ENCODE data around the gene GTPBP3. TPM values are rescaled to one million over a fixed set of nuclear protein-coding genes. Genes with fewer than 3 reads are reported as not detected.

GTPBP3 gene
- total RNA-seq, 1 donor: 10.9 TPM

DNA sequence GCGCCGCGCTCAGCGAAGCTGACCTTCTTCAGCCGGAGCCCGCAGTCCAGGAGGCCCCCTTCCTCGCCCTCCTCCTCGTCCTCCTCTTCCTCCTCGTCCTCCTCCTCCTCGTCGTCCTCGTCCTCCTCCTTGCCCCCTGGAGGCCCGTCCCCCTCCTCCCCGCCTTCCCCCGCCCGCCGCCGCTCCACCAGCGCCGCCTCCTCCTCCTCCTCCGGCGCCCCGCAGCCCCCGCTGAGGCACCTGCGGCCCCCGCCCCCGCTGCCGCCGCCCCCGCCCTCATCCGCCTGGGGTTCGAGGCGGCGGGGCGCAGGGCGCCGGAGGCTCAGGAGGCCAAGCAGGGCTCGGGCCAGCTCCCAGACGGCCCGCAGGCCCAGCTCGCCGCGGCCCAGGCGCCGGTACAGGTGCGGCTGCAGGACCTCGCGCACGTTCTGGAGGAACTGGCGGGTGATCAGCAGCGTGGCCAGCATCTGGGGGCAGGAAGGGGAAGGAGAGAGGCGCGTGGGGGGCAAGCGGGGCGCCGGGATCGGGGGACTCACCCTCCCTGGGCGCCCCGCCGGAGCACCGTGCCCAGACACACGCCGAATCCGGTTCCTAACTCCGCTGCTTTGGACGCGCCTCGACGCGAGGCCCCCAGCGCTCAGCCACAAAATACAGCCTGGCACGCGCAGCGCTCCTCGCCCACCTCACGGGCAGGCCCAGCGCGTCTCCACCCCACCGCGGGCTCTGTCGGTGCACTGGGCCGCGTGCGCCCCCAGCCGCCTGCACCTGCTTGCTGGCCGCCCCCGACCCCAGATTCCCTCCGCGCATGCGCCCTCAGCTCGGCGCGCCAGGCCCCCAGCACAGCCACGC is 8.6 kb upstream of the GTPBP3 start:
- no peaks in the 10 kb centered on the region for H3K9me3 ChIP-seq (ENCODE audit: low read depth, low read length)
- H2AFZ ChIP-seq (ENCODE audit: low read length): no peak overlapping the region
- H3K4me3 ChIP-seq (ENCODE audit: insufficient read depth, low read length): no peak overlapping the region
- H3K4me1 ChIP-seq (ENCODE audit: insufficient read depth, low read length): peaks cover 11% of the 10 kb centered on the region
- TF ChIP-seq, protein P1, sequence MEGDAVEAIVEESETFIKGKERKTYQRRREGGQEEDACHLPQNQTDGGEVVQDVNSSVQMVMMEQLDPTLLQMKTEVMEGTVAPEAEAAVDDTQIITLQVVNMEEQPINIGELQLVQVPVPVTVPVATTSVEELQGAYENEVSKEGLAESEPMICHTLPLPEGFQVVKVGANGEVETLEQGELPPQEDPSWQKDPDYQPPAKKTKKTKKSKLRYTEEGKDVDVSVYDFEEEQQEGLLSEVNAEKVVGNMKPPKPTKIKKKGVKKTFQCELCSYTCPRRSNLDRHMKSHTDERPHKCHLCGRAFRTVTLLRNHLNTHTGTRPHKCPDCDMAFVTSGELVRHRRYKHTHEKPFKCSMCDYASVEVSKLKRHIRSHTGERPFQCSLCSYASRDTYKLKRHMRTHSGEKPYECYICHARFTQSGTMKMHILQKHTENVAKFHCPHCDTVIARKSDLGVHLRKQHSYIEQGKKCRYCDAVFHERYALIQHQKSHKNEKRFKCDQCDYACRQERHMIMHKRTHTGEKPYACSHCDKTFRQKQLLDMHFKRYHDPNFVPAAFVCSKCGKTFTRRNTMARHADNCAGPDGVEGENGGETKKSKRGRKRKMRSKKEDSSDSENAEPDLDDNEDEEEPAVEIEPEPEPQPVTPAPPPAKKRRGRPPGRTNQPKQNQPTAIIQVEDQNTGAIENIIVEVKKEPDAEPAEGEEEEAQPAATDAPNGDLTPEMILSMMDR (IDR thresholded peaks at IDR 0.05; ENCODE audit: extremely low read depth, low read depth, low read length): no peak
- H4K20me1 ChIP-seq (ENCODE audit: insufficient read depth, low read length): no peaks in the 10 kb centered on the region
- peak; percentile 76 for DNase-seq (ENCODE audit: insufficient read length, low spot score, missing footprints)
- H3K4me2 ChIP-seq (ENCODE audit: insufficient read depth, low read length): no peak overlapping the region
- H3K36me3 ChIP-seq (ENCODE audit: insufficient read depth, low read length): no peaks in the 10 kb centered on the region
- no peak overlapping the region for H3K27ac ChIP-seq (ENCODE audit: low read depth, low read length)
- H3K27me3 ChIP-seq (ENCODE audit: insufficient read depth, low read length): no peaks in the 10 kb centered on the region
- no peaks in the 10 kb centered on the region for H3K79me2 ChIP-seq (ENCODE audit: insufficient read depth, low read length)

DNA sequence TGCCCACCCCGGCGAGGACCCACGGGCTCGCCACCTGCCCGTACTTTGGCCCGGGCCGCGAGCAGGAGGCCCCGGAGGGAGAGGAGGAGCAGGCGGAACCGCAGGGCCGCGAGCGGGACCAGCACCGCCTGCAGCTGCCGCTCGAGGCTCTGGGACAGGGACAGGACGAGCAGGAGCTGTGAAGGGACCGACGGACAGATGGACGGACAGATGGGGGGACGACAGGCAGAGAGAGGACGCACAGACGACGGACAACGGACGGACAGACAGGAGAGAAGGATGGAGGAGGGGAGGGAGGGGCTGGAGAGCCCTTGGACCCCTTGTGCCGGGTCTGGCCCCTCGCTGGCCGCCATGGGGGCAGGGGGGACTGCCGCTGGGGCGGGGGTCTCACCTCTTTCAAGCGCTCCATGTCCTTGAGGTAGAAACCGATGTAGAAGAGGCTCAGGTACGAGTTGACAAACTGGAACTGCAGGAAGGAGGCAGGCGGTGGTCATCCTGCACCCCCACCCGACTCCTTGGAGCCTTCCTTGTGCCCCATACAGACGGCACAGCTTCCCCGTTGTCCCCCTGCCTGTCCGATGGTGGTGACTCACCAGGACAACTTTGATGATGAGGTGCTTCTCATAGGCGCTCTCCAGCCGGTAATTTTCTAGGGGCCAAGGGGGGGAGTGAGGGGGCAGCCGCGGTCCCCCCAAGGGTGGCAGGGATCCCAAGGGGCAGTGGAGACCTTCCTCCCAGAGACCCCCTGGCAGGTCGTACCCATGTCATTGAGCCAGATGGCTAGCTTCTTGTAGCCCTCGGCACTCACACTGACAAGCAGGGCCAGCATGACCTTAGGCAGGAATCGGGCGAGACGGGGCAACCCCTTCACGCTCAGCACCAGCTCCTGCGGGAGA is 7.7 kb upstream of the GTPBP3 start:
- TF ChIP-seq, protein P1 (IDR thresholded peaks at IDR 0.05; ENCODE audit: extremely low read depth, low read depth, low read length): no peak
- H3K27ac ChIP-seq (ENCODE audit: low read depth, low read length): no peak overlapping the region
- H2AFZ ChIP-seq (ENCODE audit: low read length): no peak overlapping the region
- H3K79me2 ChIP-seq (ENCODE audit: insufficient read depth, low read length): no peaks in the 10 kb centered on the region
- H3K4me3 ChIP-seq (ENCODE audit: insufficient read depth, low read length): no peak overlapping the region
- peaks cover 18% of the 10 kb centered on the region for H3K4me1 ChIP-seq (ENCODE audit: insufficient read depth, low read length)
- no peaks in the 10 kb centered on the region for H3K9me3 ChIP-seq (ENCODE audit: low read depth, low read length)
- H4K20me1 ChIP-seq (ENCODE audit: insufficient read depth, low read length): no peaks in the 10 kb centered on the region
- H3K4me2 ChIP-seq (ENCODE audit: insufficient read depth, low read length): no peak overlapping the region
- DNase-seq (ENCODE audit: insufficient read length, low spot score, missing footprints): peak; percentile 89
- no peaks in the 10 kb centered on the region for H3K36me3 ChIP-seq (ENCODE audit: insufficient read depth, low read length)
- H3K27me3 ChIP-seq (ENCODE audit: insufficient read depth, low read length): no peaks in the 10 kb centered on the region

DNA sequence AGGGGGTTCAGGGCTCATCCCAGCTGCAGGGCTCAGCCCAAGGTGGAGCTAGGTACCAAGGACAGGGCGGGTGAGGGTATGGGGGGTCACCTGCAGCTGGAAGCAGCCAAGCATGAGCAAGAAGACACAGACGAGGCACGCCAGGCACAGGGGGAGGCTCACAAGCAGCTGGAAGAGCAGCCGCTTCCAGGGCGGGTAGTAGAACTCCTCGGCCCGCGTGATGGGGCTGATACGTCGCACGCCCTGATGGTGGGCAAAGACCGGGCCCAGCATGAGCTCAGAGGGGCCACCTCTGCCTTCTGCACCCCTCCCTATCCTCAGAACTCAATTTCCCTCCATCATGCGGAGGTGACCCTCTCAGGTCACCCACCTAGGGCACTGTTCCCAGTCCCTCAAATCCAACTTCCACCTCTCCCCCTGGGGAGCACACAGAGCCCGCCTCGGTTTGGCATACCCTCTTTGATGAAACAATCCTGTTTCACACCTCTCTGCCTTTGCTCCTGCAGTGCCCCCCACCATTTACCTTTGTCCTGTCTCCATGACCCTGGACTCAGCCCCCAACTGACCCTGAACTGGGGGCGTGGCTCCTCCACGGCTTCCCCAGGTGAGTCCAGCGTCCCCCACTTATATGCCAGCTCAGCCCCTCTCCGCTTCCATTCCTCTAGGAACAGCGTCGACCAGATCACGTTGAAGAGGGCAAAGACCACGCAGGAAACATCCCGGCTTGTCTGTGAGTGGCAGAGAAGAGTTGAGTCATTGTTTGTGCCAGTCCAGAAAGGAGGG is 6.9 kb upstream of the GTPBP3 start:
- TF ChIP-seq, protein P1 (IDR thresholded peaks at IDR 0.05; ENCODE audit: extremely low read depth, low read depth, low read length): no peak
- Histone ChIP-seq H3K36me3 (ENCODE audit: insufficient read depth, low read length) (no peaks in the 10 kb centered on the region), H3K27ac (ENCODE audit: low read depth, low read length) (no peak overlapping the region), H3K27me3 (ENCODE audit: insufficient read depth, low read length) (no peaks in the 10 kb centered on the region), H3K4me1 (ENCODE audit: insufficient read depth, low read length) (peaks cover 24% of the 10 kb centered on the region), H3K4me2 (ENCODE audit: insufficient read depth, low read length) (no peak overlapping the region), H3K4me3 (ENCODE audit: insufficient read depth, low read length) (no peak overlapping the region), H3K9me3 (ENCODE audit: low read depth, low read length) (no peaks in the 10 kb centered on the region), H3K79me2 (ENCODE audit: insufficient read depth, low read length) (no peaks in the 10 kb centered on the region), H2AFZ (ENCODE audit: low read length) (no peak overlapping the region), H4K20me1 (ENCODE audit: insufficient read depth, low read length) (no peaks in the 10 kb centered on the region)
- DNase-seq (ENCODE audit: insufficient read length, low spot score, missing footprints): peak; percentile 67
